ENCODE measurements around the gene SSTR5. TPM values are rescaled to one million over a fixed set of nuclear protein-coding genes. Genes with fewer than 3 reads are reported as not detected.

SSTR5 gene
- total and polyA plus RNA-seq, 10 of the 15 experiments (the other 5 are each of a cell fraction or from before 2014, with no cell fraction given), result not detected

GRCh38 chr16:1075546-1075945, 3.0 kb downstream of the SSTR5 start:
- no peak overlapping the region for H3K4me3 ChIP-seq
- ChIA-PET SMC1A (ENCODE audit: uncharacterized antibody, unreplicated experiment) (no interaction called here), POLR2A (no interaction called here), CTCF (no interaction called here), RAD21 (ENCODE audit: unreplicated experiment) (no interaction called here)
- no peaks in the 10 kb centered on the region for H3K36me3 ChIP-seq (ENCODE audit: control insufficient read depth in 2 of 2, insufficient read depth in 2 of 2, low read length in 1 of 2)
- no peak for FAIRE-seq
- 43% methylated on average over 12 of the region's 13 CpGs for WGBS (ENCODE audit: insufficient coverage, insufficient replicate concordance, low lambda C conversion rate, missing lambda C conversion rate)
- no peak overlapping the region for H2AFZ ChIP-seq (ENCODE audit: control insufficient read depth, low read depth, low read length)
- H3K27ac ChIP-seq (ENCODE audit: control insufficient read depth, insufficient read depth), result no peak overlapping the region
- H3K79me2 ChIP-seq (ENCODE audit: control insufficient read depth, insufficient read depth, low read length), result no peaks in the 10 kb centered on the region
- DNase-seq (ENCODE audit: low read depth, low spot score), result no peak
- intact Hi-C loops (cut with micrococcal nuclease; ENCODE audit: unreplicated experiment), result no loop called here
- no peaks in the 10 kb centered on the region for H3K4me1 ChIP-seq (ENCODE audit: control insufficient read depth, insufficient read depth, low read length)
- no peaks in the 10 kb centered on the region for H3K27me3 ChIP-seq (replicated peaks in 1 of 2; ENCODE audit: control insufficient read depth in 2 of 2, insufficient read depth in 2 of 2, low read length in 1 of 2)
- H3K4me2 ChIP-seq (ENCODE audit: control insufficient read depth, insufficient read depth), result no peak overlapping the region
- H4K20me1 ChIP-seq (ENCODE audit: control insufficient read depth, insufficient read depth), result no peaks in the 10 kb centered on the region
- no peak for ATAC-seq
- no peaks in the 10 kb centered on the region for H3K9me3 ChIP-seq (replicated peaks; ENCODE audit: control insufficient read depth, insufficient read depth, low read length)
- BruUV-seq (replicated peaks), result no TSS peak
- no peak overlapping the region for H3K9ac ChIP-seq (ENCODE audit: control insufficient read depth, insufficient read depth, low read length)
- in situ Hi-C loops (cut with MboI), result no loop called here
- no peak for TF ChIP-seq WRNIP1 (IDR thresholded peaks at IDR 0.05; ENCODE audit: borderline replicate concordance, low read depth, low read length)
- no peak for TF ChIP-seq SMC3 (IDR thresholded peaks at IDR 0.05; ENCODE audit: borderline replicate concordance, low read length)
- TF ChIP-seq RUNX3 (IDR thresholded peaks at IDR 0.05; ENCODE audit: low read length), result no peak
- TF ChIP-seq RAD21 (IDR thresholded peaks at IDR 0.05; ENCODE audit: insufficient read depth, low read depth, low read length), result no peak
- TF ChIP-seq HDAC6 (IDR thresholded peaks at IDR 0.05; ENCODE audit: unreplicated experiment), result no peak
- TF ChIP-seq EP300 (IDR thresholded peaks at IDR 0.05; ENCODE audit: borderline replicate concordance in 1 of 2, control insufficient read depth in 1 of 2, low read depth in 2 of 2, low read length in 2 of 2), result no peak
- TF ChIP-seq JUNB (IDR thresholded peaks at IDR 0.05), result no peak
- TF ChIP-seq, protein P1, sequence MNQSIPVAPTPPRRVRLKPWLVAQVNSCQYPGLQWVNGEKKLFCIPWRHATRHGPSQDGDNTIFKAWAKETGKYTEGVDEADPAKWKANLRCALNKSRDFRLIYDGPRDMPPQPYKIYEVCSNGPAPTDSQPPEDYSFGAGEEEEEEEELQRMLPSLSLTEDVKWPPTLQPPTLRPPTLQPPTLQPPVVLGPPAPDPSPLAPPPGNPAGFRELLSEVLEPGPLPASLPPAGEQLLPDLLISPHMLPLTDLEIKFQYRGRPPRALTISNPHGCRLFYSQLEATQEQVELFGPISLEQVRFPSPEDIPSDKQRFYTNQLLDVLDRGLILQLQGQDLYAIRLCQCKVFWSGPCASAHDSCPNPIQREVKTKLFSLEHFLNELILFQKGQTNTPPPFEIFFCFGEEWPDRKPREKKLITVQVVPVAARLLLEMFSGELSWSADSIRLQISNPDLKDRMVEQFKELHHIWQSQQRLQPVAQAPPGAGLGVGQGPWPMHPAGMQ (IDR thresholded peaks at IDR 0.05; ENCODE audit: borderline replicate concordance), result no peak
- TF ChIP-seq, protein P2, sequence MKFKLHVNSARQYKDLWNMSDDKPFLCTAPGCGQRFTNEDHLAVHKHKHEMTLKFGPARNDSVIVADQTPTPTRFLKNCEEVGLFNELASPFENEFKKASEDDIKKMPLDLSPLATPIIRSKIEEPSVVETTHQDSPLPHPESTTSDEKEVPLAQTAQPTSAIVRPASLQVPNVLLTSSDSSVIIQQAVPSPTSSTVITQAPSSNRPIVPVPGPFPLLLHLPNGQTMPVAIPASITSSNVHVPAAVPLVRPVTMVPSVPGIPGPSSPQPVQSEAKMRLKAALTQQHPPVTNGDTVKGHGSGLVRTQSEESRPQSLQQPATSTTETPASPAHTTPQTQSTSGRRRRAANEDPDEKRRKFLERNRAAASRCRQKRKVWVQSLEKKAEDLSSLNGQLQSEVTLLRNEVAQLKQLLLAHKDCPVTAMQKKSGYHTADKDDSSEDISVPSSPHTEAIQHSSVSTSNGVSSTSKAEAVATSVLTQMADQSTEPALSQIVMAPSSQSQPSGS (IDR thresholded peaks at IDR 0.05; ENCODE audit: low read length), result no peak
- TF ChIP-seq EGR1 (IDR thresholded peaks at IDR 0.05; ENCODE audit: borderline replicate concordance in 1 of 2, low read depth in 2 of 2, low read length in 2 of 2), result no peak
- TF ChIP-seq, protein P3, sequence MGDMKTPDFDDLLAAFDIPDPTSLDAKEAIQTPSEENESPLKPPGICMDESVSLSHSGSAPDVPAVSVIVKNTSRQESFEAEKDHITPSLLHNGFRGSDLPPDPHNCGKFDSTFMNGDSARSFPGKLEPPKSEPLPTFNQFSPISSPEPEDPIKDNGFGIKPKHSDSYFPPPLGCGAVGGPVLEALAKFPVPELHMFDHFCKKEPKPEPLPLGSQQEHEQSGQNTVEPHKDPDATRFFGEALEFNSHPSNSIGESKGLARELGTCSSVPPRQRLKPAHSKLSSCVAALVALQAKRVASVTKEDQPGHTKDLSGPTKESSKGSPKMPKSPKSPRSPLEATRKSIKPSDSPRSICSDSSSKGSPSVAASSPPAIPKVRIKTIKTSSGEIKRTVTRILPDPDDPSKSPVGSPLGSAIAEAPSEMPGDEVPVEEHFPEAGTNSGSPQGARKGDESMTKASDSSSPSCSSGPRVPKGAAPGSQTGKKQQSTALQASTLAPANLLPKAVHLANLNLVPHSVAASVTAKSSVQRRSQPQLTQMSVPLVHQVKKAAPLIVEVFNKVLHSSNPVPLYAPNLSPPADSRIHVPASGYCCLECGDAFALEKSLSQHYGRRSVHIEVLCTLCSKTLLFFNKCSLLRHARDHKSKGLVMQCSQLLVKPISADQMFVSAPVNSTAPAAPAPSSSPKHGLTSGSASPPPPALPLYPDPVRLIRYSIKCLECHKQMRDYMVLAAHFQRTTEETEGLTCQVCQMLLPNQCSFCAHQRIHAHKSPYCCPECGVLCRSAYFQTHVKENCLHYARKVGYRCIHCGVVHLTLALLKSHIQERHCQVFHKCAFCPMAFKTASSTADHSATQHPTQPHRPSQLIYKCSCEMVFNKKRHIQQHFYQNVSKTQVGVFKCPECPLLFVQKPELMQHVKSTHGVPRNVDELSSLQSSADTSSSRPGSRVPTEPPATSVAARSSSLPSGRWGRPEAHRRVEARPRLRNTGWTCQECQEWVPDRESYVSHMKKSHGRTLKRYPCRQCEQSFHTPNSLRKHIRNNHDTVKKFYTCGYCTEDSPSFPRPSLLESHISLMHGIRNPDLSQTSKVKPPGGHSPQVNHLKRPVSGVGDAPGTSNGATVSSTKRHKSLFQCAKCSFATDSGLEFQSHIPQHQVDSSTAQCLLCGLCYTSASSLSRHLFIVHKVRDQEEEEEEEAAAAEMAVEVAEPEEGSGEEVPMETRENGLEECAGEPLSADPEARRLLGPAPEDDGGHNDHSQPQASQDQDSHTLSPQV (IDR thresholded peaks at IDR 0.05), result no peak
- TF ChIP-seq POLR2A (IDR thresholded peaks at IDR 0.05; ENCODE audit: low read depth, low read length), result no peak
- no peak for TF ChIP-seq NFYA (IDR thresholded peaks at IDR 0.05; ENCODE audit: borderline replicate concordance, low read depth, low read length)
- no peak for TF ChIP-seq ZNF274 (IDR thresholded peaks at IDR 0.05; ENCODE audit: insufficient read depth, insufficient read length)
- no peak for TF ChIP-seq IKZF1 (conservative IDR thresholded peaks at IDR 0.05)
- no peak for TF ChIP-seq SP1 (IDR thresholded peaks at IDR 0.05; ENCODE audit: low read depth, low read length)
- no peak for TF ChIP-seq NR2F1 (conservative IDR thresholded peaks at IDR 0.05)

Measured in GM12878 (cell line).